ENCODE data around the gene SORBS1. TPM values are rescaled to one million over a fixed set of nuclear protein-coding genes. Genes with fewer than 3 reads are reported as not detected.
A peak's percentile ranks its signal among the peaks of the same experiment; 100 is the strongest.

The SORBS1 gene
- total RNA-seq, 1 donor from 2014 or later, result 28.2 TPM

DNA sequence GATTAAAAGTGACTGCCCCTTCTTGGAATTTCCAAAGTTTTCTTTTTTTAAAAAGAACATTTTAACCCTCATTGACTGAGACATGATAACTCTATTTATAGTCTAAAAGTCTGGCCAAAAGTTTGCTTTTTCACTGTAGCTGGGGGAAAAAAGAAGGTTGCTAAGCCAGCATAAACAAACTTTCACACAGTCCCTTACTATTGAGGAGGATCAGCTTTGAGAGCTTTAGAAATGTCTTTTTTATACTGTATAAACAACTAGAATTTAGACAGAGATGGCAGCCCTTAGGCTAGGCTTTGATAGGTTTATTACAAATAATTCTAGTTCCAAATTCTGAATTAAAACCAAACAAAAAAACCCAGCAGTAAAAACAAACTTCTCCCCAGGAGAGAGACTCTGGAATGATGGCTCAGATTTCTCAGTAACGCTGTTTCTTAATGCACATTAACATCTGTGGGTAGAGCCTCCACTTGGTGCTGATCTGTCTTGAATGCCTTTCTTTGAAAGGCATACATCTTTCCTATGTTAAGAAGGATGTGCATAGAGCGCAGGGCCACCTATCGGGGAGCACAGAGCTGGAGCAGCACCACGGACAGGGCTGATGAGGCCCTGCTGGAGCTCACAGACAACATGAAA, 169.5 kb downstream of the SORBS1 start:
- no peak for DNase-seq (ENCODE audit: extremely low spot score, unreplicated experiment)
- H3K27ac Mint-ChIP-seq, result no peak overlapping the region
- H3K4me1 Mint-ChIP-seq (ENCODE audit: unreplicated experiment), result peaks cover 5% of the 10 kb centered on the region

GRCh38 chr10:95391164-95391563, 170.0 kb downstream of the SORBS1 start:
- H3K27me3 Mint-ChIP-seq, result no peaks in the 10 kb centered on the region
- no peaks in the 10 kb centered on the region for H3K9me3 Mint-ChIP-seq
- DNase-seq (ENCODE audit: extremely low spot score, unreplicated experiment), result no peak
- no peak overlapping the region for H3K27ac Mint-ChIP-seq
- H3K36me3 Mint-ChIP-seq, result no peaks in the 10 kb centered on the region
- no peak overlapping the region for H3K4me3 Mint-ChIP-seq
- TF ChIP-seq, protein P1, sequence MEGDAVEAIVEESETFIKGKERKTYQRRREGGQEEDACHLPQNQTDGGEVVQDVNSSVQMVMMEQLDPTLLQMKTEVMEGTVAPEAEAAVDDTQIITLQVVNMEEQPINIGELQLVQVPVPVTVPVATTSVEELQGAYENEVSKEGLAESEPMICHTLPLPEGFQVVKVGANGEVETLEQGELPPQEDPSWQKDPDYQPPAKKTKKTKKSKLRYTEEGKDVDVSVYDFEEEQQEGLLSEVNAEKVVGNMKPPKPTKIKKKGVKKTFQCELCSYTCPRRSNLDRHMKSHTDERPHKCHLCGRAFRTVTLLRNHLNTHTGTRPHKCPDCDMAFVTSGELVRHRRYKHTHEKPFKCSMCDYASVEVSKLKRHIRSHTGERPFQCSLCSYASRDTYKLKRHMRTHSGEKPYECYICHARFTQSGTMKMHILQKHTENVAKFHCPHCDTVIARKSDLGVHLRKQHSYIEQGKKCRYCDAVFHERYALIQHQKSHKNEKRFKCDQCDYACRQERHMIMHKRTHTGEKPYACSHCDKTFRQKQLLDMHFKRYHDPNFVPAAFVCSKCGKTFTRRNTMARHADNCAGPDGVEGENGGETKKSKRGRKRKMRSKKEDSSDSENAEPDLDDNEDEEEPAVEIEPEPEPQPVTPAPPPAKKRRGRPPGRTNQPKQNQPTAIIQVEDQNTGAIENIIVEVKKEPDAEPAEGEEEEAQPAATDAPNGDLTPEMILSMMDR (conservative IDR thresholded peaks at IDR 0.05), result no peak
- H3K4me1 Mint-ChIP-seq (ENCODE audit: unreplicated experiment), result peaks cover 5% of the 10 kb centered on the region

More for the DNA sequence above, 169.5 kb downstream of the SORBS1 start:
- TF ChIP-seq, protein P1 (conservative IDR thresholded peaks at IDR 0.05), result peak; percentile 50
- no peak overlapping the region for H3K4me3 Mint-ChIP-seq
- no peaks in the 10 kb centered on the region for H3K36me3 Mint-ChIP-seq
- H3K9me3 Mint-ChIP-seq, result no peaks in the 10 kb centered on the region
- H3K27me3 Mint-ChIP-seq, result no peaks in the 10 kb centered on the region

DNA sequence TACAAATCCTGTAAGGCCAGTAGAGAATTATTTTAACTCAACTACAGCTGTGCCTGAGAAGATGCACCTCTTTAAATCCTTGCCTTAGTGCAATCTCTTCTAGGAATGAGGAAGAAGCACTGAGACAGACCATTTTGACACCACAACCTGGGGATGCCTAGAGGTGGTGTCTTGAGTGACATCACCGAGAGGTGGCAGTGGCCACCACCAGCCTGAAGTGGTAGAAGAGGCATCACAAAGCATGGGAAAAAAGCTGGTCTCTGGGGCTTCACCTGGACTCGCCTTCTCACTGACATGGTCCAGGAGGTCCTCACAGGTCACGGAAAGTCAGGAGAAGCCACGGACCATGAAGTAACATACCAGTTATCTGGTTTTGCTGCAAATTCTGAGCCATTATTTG, 171.2 kb downstream of the SORBS1 start:
- Mint-ChIP-seq H3K27ac (no peak overlapping the region), H3K9me3 (no peaks in the 10 kb centered on the region), H3K27me3 (no peaks in the 10 kb centered on the region), H3K4me3 (no peak overlapping the region), H3K4me1 (ENCODE audit: unreplicated experiment) (peaks cover 5% of the 10 kb centered on the region), H3K36me3 (no peaks in the 10 kb centered on the region)
- TF ChIP-seq, protein P1 (conservative IDR thresholded peaks at IDR 0.05), result no peak
- no peak for DNase-seq (ENCODE audit: extremely low spot score, unreplicated experiment)

DNA sequence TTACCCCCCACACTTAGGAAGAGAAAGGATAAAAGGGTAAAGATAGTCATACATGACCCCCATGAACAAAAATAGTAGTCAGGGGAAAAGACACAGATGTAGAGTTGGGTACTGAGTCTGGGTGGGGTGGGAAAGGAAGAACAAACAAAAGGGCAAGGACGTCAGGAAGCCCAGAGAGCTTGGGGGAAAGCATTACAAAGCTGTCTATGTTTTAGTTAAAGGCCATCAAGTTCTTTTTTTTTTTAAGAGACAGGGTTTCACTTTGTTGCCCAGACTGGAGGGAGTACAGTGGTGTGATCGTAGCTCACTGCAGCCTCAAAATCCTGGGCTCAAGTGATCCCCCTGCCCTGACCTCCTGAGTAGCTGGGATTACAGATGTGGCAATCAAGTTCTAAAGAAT, 172.0 kb downstream of the SORBS1 start:
- H3K4me3 Mint-ChIP-seq, result no peak overlapping the region
- H3K36me3 Mint-ChIP-seq, result peaks cover under 1% of the 10 kb centered on the region
- no peaks in the 10 kb centered on the region for H3K9me3 Mint-ChIP-seq
- peaks cover 6% of the 10 kb centered on the region for H3K4me1 Mint-ChIP-seq (ENCODE audit: unreplicated experiment)
- no peaks in the 10 kb centered on the region for H3K27me3 Mint-ChIP-seq
- TF ChIP-seq, protein P1 (conservative IDR thresholded peaks at IDR 0.05), result no peak
- no peak overlapping the region for H3K27ac Mint-ChIP-seq
- DNase-seq (ENCODE audit: extremely low spot score, unreplicated experiment), result no peak

DNA sequence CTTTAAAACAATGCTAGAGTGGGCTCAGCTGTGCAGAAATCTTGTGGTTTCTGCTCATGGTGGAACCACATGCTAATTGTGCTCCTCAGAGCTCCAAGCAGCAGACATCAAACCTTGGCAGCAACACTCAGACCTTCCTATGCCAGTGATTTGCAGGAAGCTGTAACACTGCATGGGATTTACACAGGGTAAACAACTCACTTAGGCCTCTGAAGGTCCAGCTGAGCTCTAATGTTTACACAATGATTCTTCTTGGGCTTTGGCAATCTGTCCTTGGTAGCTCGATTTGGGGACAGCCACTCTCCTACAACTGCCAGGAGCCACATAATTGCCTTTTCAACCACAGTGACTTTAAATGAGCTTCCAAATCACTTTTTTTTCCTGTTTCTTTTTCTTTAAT, 172.6 kb downstream of the SORBS1 start:
- no peak overlapping the region for H3K27ac Mint-ChIP-seq
- peaks cover 4% of the 10 kb centered on the region for H3K36me3 Mint-ChIP-seq
- DNase-seq (ENCODE audit: extremely low spot score, unreplicated experiment), result no peak
- no peaks in the 10 kb centered on the region for H3K27me3 Mint-ChIP-seq
- TF ChIP-seq, protein P1 (conservative IDR thresholded peaks at IDR 0.05), result no peak
- peaks cover 9% of the 10 kb centered on the region for H3K4me1 Mint-ChIP-seq (ENCODE audit: unreplicated experiment)
- no peaks in the 10 kb centered on the region for H3K9me3 Mint-ChIP-seq
- no peak overlapping the region for H3K4me3 Mint-ChIP-seq

Data from type B pancreatic cell (in vitro differentiated cells).